HepG2 (cell line): ENCODE measurements around the gene HMG20B. TPM values are rescaled to one million over a fixed set of nuclear protein-coding genes. Genes with fewer than 3 reads are reported as not detected.
A peak's percentile ranks its signal among the peaks of the same experiment; 100 is the strongest.

Experiments used
- ATAC-seq: fragments of 200-7000 bp; cut with Tn5 transposase; 3 replicates; pipeline ENCODE4 v1.9.1; 2020; ENCODE audit warnings: mild to moderate bottlenecking, moderate library complexity
- BruUV-seq: library from RNA; stranded (reverse); fragments of 400-500 nt; replicated peaks from 2 replicates; lab custom pipeline; 2021; lab: Mats Ljungman, UMichigan
- CTCF ChIA-PET: fragments of 300-600 bp; formaldehyde crosslinking; extraction: SDS; loops from one replicate; lab custom pipeline; 2021; ENCODE audit warnings: low total read pairs, inconsistent platforms, low intra/inter-chr PET ratio; lab: Yijun Ruan, JAX
- POLR2A ChIA-PET: fragments of 350-600 bp; sonication (Branson Sonifier 250); formaldehyde crosslinking; loops from one replicate; lab custom pipeline; 2020; ENCODE audit warnings: antibody characterized with exemption, inconsistent platforms; lab: Yijun Ruan, JAX
- DNase-seq: peaks from one replicate; pipeline ENCODE4 v3.0.0-alpha.2; 2015; ENCODE audit warnings: low spot score
- FAIRE-seq: peaks from 3 replicates; lab custom pipeline; 2011; peaks lifted over from hg19 to GRCh38; lab: Jason Lieb, UNC
- H2AFZ ChIP-seq: one replicate; pipeline ENCODE4 v1.6.1; 2011; ENCODE audit warnings: low read length, inconsistent platforms
- H3K27ac ChIP-seq: fragments of 300-600 bp; 3 replicates; pipeline ENCODE4 v1.8.0; 2011; ENCODE audit warnings: mixed run types, mild to moderate bottlenecking, mixed read lengths, low read length, inconsistent platforms; ENCODE audit not compliant: insufficient read depth; ENCODE audit errors: extremely low read length
- H3K27me3 ChIP-seq, 2 experiments: fragments of 200-600 bp in 1 of 2; 2 replicates in 1 of 2; 3 replicates in 1 of 2; pipeline versions ENCODE4 v1.6.0 to v1.8.0; 2011; ENCODE audit warnings: low read length in 2 of 2, mild to moderate bottlenecking in 2 of 2, moderate library complexity in 2 of 2, inconsistent platforms in 1 of 2; ENCODE audit not compliant: insufficient read depth in 2 of 2, control insufficient read depth in 1 of 2
- H3K36me3 ChIP-seq, 2 experiments: fragments of 200-600 bp in 1 of 2; replicated peaks in 1 of 2; 2 replicates in 1 of 2; 3 replicates in 1 of 2; pipeline versions ENCODE4 v1.5.1 to v1.8.0; 2011; ENCODE audit warnings: low read length in 2 of 2, inconsistent platforms in 1 of 2; ENCODE audit not compliant: insufficient read depth in 2 of 2, control insufficient read depth in 1 of 2
- H3K4me1 ChIP-seq: 2 replicates; pipeline ENCODE4 v1.5.1; 2012; ENCODE audit warnings: low read length, inconsistent platforms; ENCODE audit not compliant: insufficient read depth
- H3K4me2 ChIP-seq: 2 replicates; pipeline ENCODE4 v1.6.0; 2011; ENCODE audit warnings: low read depth, low read length, inconsistent platforms
- H3K4me3 ChIP-seq, 3 experiments: fragments of 200-600 bp in 1 of 3; sonication (generic), shearing (Covaris generic) in 1 of 3; replicated peaks in 1 of 3; 2 replicates each; pipeline ENCODE4 v1.5.1; 2011 to 2016; ENCODE audit warnings: low read length in 3 of 3, inconsistent platforms in 2 of 3, low read depth in 2 of 3, mild to moderate bottlenecking in 2 of 3, control low read depth in 1 of 3, mixed read lengths in 1 of 3; ENCODE audit not compliant: insufficient read depth in 1 of 3
- H3K79me2 ChIP-seq: one replicate; pipeline ENCODE4 v1.6.1; 2011; ENCODE audit warnings: low read length, inconsistent platforms; ENCODE audit not compliant: insufficient read depth
- H3K9ac ChIP-seq: 2 replicates; pipeline ENCODE4 v1.6.0; 2011; ENCODE audit warnings: mild to moderate bottlenecking, low read depth, low read length, inconsistent platforms; ENCODE audit not compliant: insufficient read depth
- H3K9me3 ChIP-seq: 2 replicates; pipeline ENCODE4 v1.5.1; 2012; ENCODE audit warnings: mild to moderate bottlenecking, low read length
- H4K20me1 ChIP-seq: 2 replicates; pipeline ENCODE4 v1.6.0; 2011; ENCODE audit warnings: inconsistent platforms, mild to moderate bottlenecking, low read length, moderate library complexity; ENCODE audit not compliant: insufficient read depth
- AGO2 ChIP-seq: fragments of 200-400 bp; formaldehyde crosslinking; optimal IDR thresholded peaks from 2 replicates; pipeline ENCODE3; 2017; ENCODE audit warnings: mild to moderate bottlenecking, low read depth, low read length, moderate library complexity
- KDM3A ChIP-seq: IDR thresholded peaks from 2 replicates; pipeline ENCODE4 v1.6.1; 2018; ENCODE audit warnings: low read depth, missing compliant biosample characterization
- RBFOX2 ChIP-seq: fragments of 200-400 bp; formaldehyde crosslinking; IDR thresholded peaks from 2 replicates; pipeline ENCODE4 v1.6.1; 2017; ENCODE audit warnings: low read depth, mild to moderate bottlenecking, low read length
- TFDP2 ChIP-seq: sonication (generic); formaldehyde crosslinking; IDR thresholded peaks from 2 replicates; pipeline ENCODE4 v1.4.0; 2020; ENCODE audit warnings: missing genetic modification reagents
- ZFP1 ChIP-seq: IDR thresholded peaks from 2 replicates; pipeline ENCODE4 v1.6.1; 2016
- ZNF3 ChIP-seq: IDR thresholded peaks from 2 replicates; pipeline ENCODE4 v1.7.0; 2017; ENCODE audit warnings: inconsistent platforms
- ZNF558 ChIP-seq: sonication (generic); formaldehyde crosslinking; IDR thresholded peaks from 2 replicates; pipeline ENCODE4 v1.9.0; 2022; ENCODE audit warnings: mild to moderate bottlenecking, missing genetic modification reagents, borderline replicate concordance
- WGBS: methylation state at CpG from one replicate; pipeline ENCODE4 v1.1.6; 2017; ENCODE audit warnings: low lambda C conversion rate; 5-methylcytosine and 5-hydroxymethylcytosine counted together
- in situ Hi-C: cut with HindIII; loops from 2 replicates; pipeline ENCODE4 v1.10.0; 2017; ENCODE audit warnings: low pct_unique_long_range_greater_than_20kb; ENCODE audit not compliant: extremely low pct_ligation_motif_present
- intact Hi-C: fragments of 100-400 bp; cut with micrococcal nuclease; formaldehyde crosslinking; loops from one replicate; pipeline ENCODE4 v1.10.0; 2022; ENCODE audit not compliant: unreplicated experiment
- polyA plus RNA-seq, 8 experiments: library from polyadenylated mRNA; depleted of rRNA in 3 of 8; stranded (reverse) in 7 of 8; unstranded in 1 of 8; fragments of >200 nt; fragmentation: Illumina TruSeq in 4 of 8; extraction: Trizol in 4 of 8; gene quantifications; 2 replicates each; pipeline versions ENCODE4 v1.2.1 to v1.2.3, GENCODE V29; 2011 to 2016; ENCODE audit warnings: low read depth in 4 of 8, missing spikeins in 1 of 8, mixed read lengths in 1 of 8; ENCODE audit not compliant: insufficient read depth in 1 of 8
- total RNA-seq, 5 experiments: library from RNA; depleted of rRNA; stranded (reverse); fragments of >200 nt; fragmentation: Illumina TruSeq; extraction: Trizol; gene quantifications; 2 replicates each; pipeline ENCODE4 v1.2.3, GENCODE V29; 2016; ENCODE audit warnings: low read depth in 1 of 5

HMG20B gene
- total and polyA plus RNA-seq, 2 of the 13 experiments (the other 11 are each of a cell fraction or from before 2014, with no cell fraction given), result 23.9 to 29.2 TPM

- in situ Hi-C loops, result no loop called here
- no peaks in the 10 kb centered on the region for H3K9me3 ChIP-seq
- H4K20me1 ChIP-seq, result peaks cover 4% of the 10 kb centered on the region
- H3K9ac ChIP-seq, result no peak overlapping the region
- TF ChIP-seq AGO2 (peak; percentile 29), TFDP2 (CRISPR knock-in tag) (no peak), ZFP1 (CRISPR knock-in tag) (no peak), KDM3A (no peak), ZNF3 (CRISPR knock-in tag) (no peak), RBFOX2 (0 out of 2 replicates have a peak, but pooled peaks have one; percentile 46), ZNF558 (CRISPR knock-in tag) (no peak)
- peaks cover 2% of the 10 kb centered on the region for H3K79me2 ChIP-seq
- FAIRE-seq (no peak), DNase-seq (no peak), ATAC-seq (no peak)
- H3K27ac ChIP-seq, result no peak overlapping the region
- H3K27me3 ChIP-seq, result no peaks in the 10 kb centered on the region
- BruUV-seq, result no TSS peak
- no peak overlapping the region for H3K4me3 ChIP-seq
- H3K4me2 ChIP-seq, result no peak overlapping the region
- H2AFZ ChIP-seq, result no peak overlapping the region
- WGBS, result 97% methylated on average over 74 of the region's 78 CpGs
- peaks cover 20% of the 10 kb centered on the region for H3K4me1 ChIP-seq
- ChIA-PET CTCF (no interaction called here), POLR2A (no interaction called here)
- no peaks in the 10 kb centered on the region; a peak in 1 of 5 replicates for H3K36me3 ChIP-seq
- intact Hi-C loops, result no loop called here
Observed at GRCh38 chr19:3576696-3577443, 4.1 kb downstream of the HMG20B start.
